ENCODE results near the gene CPXM1.

- TF ChIP-seq, protein P1, sequence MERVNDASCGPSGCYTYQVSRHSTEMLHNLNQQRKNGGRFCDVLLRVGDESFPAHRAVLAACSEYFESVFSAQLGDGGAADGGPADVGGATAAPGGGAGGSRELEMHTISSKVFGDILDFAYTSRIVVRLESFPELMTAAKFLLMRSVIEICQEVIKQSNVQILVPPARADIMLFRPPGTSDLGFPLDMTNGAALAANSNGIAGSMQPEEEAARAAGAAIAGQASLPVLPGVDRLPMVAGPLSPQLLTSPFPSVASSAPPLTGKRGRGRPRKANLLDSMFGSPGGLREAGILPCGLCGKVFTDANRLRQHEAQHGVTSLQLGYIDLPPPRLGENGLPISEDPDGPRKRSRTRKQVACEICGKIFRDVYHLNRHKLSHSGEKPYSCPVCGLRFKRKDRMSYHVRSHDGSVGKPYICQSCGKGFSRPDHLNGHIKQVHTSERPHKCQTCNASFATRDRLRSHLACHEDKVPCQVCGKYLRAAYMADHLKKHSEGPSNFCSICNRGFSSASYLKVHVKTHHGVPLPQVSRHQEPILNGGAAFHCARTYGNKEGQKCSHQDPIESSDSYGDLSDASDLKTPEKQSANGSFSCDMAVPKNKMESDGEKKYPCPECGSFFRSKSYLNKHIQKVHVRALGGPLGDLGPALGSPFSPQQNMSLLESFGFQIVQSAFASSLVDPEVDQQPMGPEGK (CRISPR knock-in tag; IDR thresholded peaks at IDR 0.05; ENCODE audit: borderline replicate concordance) = no peak
- TF ChIP-seq ZFP30 (CRISPR knock-in tag; IDR thresholded peaks at IDR 0.05) = no peak
- no peak for TF ChIP-seq ZNF70 (CRISPR knock-in tag; IDR thresholded peaks at IDR 0.05)
Observed at GRCh38 chr20:2760952-2761305, 39.5 kb downstream of the CPXM1 start.

Measured in SK-N-SH treated with all-trans-retinoic acid at 6 μM for 48 hours (cell line).